Activated CD8-positive, alpha-beta T cell treated with anti-CD3 and anti-CD28 coated beads for 36 hours (primary cell): Measurements from ENCODE around the gene ZNF26. TPM values are rescaled to one million over a fixed set of nuclear protein-coding genes. Genes with fewer than 3 reads are reported as not detected.

ENCODE experiments used
- ATAC-seq: fragments of 200-7000 bp; cut with Tn5 transposase; one replicate; pipeline ENCODE4 v1.10.0; 2021; ENCODE audit warnings: mild to moderate bottlenecking, moderate library complexity
- CTCF ChIA-PET: fragments of 350-600 bp; sonication (Branson Sonifier 250); formaldehyde crosslinking; loops from one replicate; lab custom pipeline; 2021; ENCODE audit warnings: antibody characterized with exemption; lab: Charles Lee
- POLR2A ChIA-PET: fragments of 350-600 bp; sonication (Branson Sonifier 250); formaldehyde crosslinking; loops from one replicate; lab custom pipeline; 2021; ENCODE audit warnings: antibody characterized with exemption; lab: Charles Lee
- DNase-seq: peaks from one replicate; pipeline ENCODE4 v3.0.0-alpha.2; 2020
- H3K27ac Mint-ChIP-seq: one replicate; pipeline ENCODE4 v1.8.0; 2021; ENCODE audit warnings: mild to moderate bottlenecking, mixed read lengths
- H3K27me3 Mint-ChIP-seq: one replicate; pipeline ENCODE4 v1.8.0; 2021; ENCODE audit warnings: mixed read lengths
- H3K36me3 Mint-ChIP-seq: one replicate; pipeline ENCODE4 v1.8.0; 2021; ENCODE audit warnings: low read depth, mixed read lengths
- H3K4me1 Mint-ChIP-seq: one replicate; pipeline ENCODE4 v1.8.0; 2021; ENCODE audit warnings: low read depth, mixed read lengths
- H3K4me3 Mint-ChIP-seq: one replicate; pipeline ENCODE4 v1.8.0; 2021; ENCODE audit warnings: mild to moderate bottlenecking, moderate library complexity, mixed read lengths
- H3K9me3 Mint-ChIP-seq: one replicate; pipeline ENCODE4 v1.8.0; 2021; ENCODE audit warnings: mixed read lengths
- CTCF ChIP-seq: fragments of 200-600 bp; IDR thresholded peaks from one replicate; pipeline ENCODE4 v1.8.0; 2022; ENCODE audit warnings: antibody characterized with exemption, mild to moderate bottlenecking
- intact Hi-C: fragments of 100-400 bp; cut with micrococcal nuclease; formaldehyde crosslinking; loops from one replicate; pipeline ENCODE4 v1.10.0; 2022
- total RNA-seq, 2 experiments: library from RNA; stranded (reverse); gene quantifications; one replicate each; pipeline ENCODE4 v1.2.3, GENCODE V29; 2021

The ZNF26 gene
- total RNA-seq, 2 experiments from 2014 or later = 19.1 to 19.8 TPM

- TF ChIP-seq CTCF = no peak
- intact Hi-C loops = no loop called here
- no peak overlapping the region for H3K27ac Mint-ChIP-seq
- ATAC-seq (no peak), DNase-seq (no peak)
- H3K4me1 Mint-ChIP-seq = no peaks in the 10 kb centered on the region
- H3K9me3 Mint-ChIP-seq = peaks cover 60% of the 10 kb centered on the region
- ChIA-PET CTCF (no interaction called here), POLR2A (interaction anchor here (0.8 to 1.0 kb wide), 3 partner anchors 51 to 156 kb away, joined by 3 to 5 read pairs (median 3); no protein-coding TSS in a partner anchor)
- no peak overlapping the region for H3K4me3 Mint-ChIP-seq
- no peaks in the 10 kb centered on the region for H3K27me3 Mint-ChIP-seq
- peaks cover 74% of the 10 kb centered on the region for H3K36me3 Mint-ChIP-seq
These were observed 72.3 kb downstream of the ZNF26 start for GRCh38 chr12:133058203-133059113.

- Mint-ChIP-seq H3K9me3 (peaks cover 75% of the 10 kb centered on the region), H3K4me3 (no peak overlapping the region), H3K36me3 (peaks cover 65% of the 10 kb centered on the region), H3K4me1 (no peaks in the 10 kb centered on the region), H3K27me3 (no peaks in the 10 kb centered on the region), H3K27ac (no peak overlapping the region)
- ATAC-seq (no peak), DNase-seq (no peak)
- ChIA-PET CTCF (no interaction called here), POLR2A (no interaction called here)
- TF ChIP-seq CTCF = no peak
- intact Hi-C loops = no loop called here
These were observed 75.8 kb downstream of the ZNF26 start for GRCh38 chr12:133061954-133062353.

GRCh38 chr12:133063556-133063955 is 77.4 kb downstream of the ZNF26 start:
- Mint-ChIP-seq H3K9me3 (peaks cover 69% of the 10 kb centered on the region), H3K27ac (no peak overlapping the region), H3K27me3 (no peaks in the 10 kb centered on the region), H3K4me1 (no peaks in the 10 kb centered on the region), H3K4me3 (no peak overlapping the region), H3K36me3 (peaks cover 49% of the 10 kb centered on the region)
- TF ChIP-seq CTCF = no peak
- ATAC-seq (peak; percentile 27), DNase-seq (no peak)
- ChIA-PET CTCF (interaction anchor here (0.6 kb wide), 1 partner anchor 50 kb away, joined by 3 read pairs; no protein-coding TSS in a partner anchor), POLR2A (no interaction called here)
- intact Hi-C loops = no loop called here

- intact Hi-C loops = no loop called here
- CTCF ChIA-PET = no interaction called here
- ATAC-seq (no peak), DNase-seq (no peak)
- H3K27me3 Mint-ChIP-seq = no peaks in the 10 kb centered on the region
- H3K9me3 Mint-ChIP-seq = peaks cover 44% of the 10 kb centered on the region
- no peak overlapping the region for H3K27ac Mint-ChIP-seq
- H3K4me3 Mint-ChIP-seq = no peak overlapping the region
- no peaks in the 10 kb centered on the region for H3K4me1 Mint-ChIP-seq
- peaks cover 26% of the 10 kb centered on the region for H3K36me3 Mint-ChIP-seq
- TF ChIP-seq CTCF = no peak
- POLR2A ChIA-PET = no interaction called here
These were observed 87.7 kb downstream of the ZNF26 start for GRCh38 chr12:133073836-133074235.

Other genes starting within 250 kb of the ZNF26 start
- 100 to 1,000 TPM; 103 to 108 TPM for gene ANKLE2, start 224.5 kb upstream of the ZNF26 start, total RNA-seq
- gene GOLGA3, start 157.5 kb upstream of the ZNF26 start, total RNA-seq = 10 to 100 TPM; 52.2 to 55.6 TPM
- 10 to 100 TPM; 40.5 to 51.2 TPM for gene CHFR, start 98.8 kb upstream of the ZNF26 start, total RNA-seq
- 1 to 10 TPM; 6.4 to 6.8 TPM for gene ZNF605, start 30.1 kb upstream of the ZNF26 start, total RNA-seq
- gene ZNF84, start 51.1 kb downstream of the ZNF26 start, total RNA-seq = 10 to 100 TPM; 23.5 to 24.1 TPM
- gene ZNF140, start 94.6 kb downstream of the ZNF26 start, total RNA-seq = 10 to 100 TPM; 10.6 to 12.3 TPM
- gene ZNF891, start 143.9 kb downstream of the ZNF26 start, total RNA-seq = 1 to 10 TPM; 1.7 to 1.8 TPM
- gene ZNF10, start 144.3 kb downstream of the ZNF26 start, total RNA-seq = 1 to 10 TPM; 6.0 to 7.2 TPM
- 10 to 100 TPM; 12.7 to 14.0 TPM for gene ZNF268, start 195.1 kb downstream of the ZNF26 start, total RNA-seq
- gene ANHX, start 249.5 kb downstream of the ZNF26 start, total RNA-seq = not detected